Measurements from ENCODE around the gene BSCL2. TPM values are rescaled to one million over a fixed set of nuclear protein-coding genes. Genes with fewer than 3 reads are reported as not detected.

Gene BSCL2
- total and polyA plus RNA-seq, 2 of the 13 experiments (the other 11 are each of a cell fraction or from before 2014, with no cell fraction given): 19.5 to 21.1 TPM

DNA sequence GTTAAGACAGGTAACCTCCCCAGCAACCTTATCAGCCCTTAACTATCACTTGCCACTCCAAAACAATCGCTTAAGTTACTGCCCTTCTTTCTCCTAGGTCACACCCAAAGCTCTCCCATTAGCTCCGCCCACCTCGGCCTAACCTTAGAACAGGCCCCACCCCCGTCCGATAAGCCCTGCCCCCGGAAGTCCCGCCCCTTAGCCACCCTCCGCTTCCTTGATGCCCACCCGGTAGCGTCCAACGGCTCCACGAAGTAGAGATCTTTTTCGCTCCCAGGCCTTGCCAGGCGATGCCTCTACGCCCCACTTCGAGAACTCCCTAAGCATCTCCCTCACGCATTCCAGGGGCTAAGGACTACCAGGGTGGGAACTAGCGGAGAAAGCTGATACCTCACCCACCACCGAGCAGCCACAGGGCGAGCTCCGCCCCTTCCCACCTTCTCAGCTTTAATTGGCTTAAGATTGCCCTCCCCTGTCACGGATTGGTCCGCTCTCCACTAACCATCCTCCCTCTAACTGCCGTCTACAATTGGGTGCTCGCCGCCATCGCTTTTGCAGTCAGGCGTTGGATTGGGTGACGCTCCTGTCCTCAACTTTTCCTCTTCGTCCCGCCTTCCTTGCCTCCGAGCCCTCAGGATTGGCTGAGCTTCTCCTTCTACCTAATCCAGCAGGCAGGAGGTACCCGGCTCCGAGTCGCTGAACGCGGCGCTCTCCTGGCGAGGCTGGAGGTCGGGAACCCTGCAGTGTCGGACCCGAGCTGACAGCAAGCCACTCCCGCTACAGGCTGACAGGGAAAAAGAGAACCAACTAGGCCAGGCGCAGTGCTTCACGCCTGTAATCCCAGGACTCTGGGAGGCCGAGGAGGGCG lies 46.7 kb upstream of the BSCL2 start, which contains the start of gene ZBTB3 (continued):
- no peak for TF ChIP-seq PAX8 (CRISPR knock-in tag; IDR thresholded peaks at IDR 0.05; ENCODE audit: borderline replicate concordance)
- TF ChIP-seq SIN3A (IDR thresholded peaks at IDR 0.05; ENCODE audit: borderline replicate concordance, low read depth, low read length): peak; percentile 45; the same call in 1 of the 2 replicates
- no peak for TF ChIP-seq HHEX (CRISPR knock-in tag; IDR thresholded peaks at IDR 0.05)
- TF ChIP-seq, protein P1, sequence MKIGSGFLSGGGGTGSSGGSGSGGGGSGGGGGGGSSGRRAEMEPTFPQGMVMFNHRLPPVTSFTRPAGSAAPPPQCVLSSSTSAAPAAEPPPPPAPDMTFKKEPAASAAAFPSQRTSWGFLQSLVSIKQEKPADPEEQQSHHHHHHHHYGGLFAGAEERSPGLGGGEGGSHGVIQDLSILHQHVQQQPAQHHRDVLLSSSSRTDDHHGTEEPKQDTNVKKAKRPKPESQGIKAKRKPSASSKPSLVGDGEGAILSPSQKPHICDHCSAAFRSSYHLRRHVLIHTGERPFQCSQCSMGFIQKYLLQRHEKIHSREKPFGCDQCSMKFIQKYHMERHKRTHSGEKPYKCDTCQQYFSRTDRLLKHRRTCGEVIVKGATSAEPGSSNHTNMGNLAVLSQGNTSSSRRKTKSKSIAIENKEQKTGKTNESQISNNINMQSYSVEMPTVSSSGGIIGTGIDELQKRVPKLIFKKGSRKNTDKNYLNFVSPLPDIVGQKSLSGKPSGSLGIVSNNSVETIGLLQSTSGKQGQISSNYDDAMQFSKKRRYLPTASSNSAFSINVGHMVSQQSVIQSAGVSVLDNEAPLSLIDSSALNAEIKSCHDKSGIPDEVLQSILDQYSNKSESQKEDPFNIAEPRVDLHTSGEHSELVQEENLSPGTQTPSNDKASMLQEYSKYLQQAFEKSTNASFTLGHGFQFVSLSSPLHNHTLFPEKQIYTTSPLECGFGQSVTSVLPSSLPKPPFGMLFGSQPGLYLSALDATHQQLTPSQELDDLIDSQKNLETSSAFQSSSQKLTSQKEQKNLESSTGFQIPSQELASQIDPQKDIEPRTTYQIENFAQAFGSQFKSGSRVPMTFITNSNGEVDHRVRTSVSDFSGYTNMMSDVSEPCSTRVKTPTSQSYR (CRISPR knock-in tag; IDR thresholded peaks at IDR 0.05; ENCODE audit: borderline replicate concordance): no peak
- TF ChIP-seq TP53 (CRISPR knock-in tag; conservative IDR thresholded peaks at IDR 0.05): no peak
- TF ChIP-seq, protein P2, sequence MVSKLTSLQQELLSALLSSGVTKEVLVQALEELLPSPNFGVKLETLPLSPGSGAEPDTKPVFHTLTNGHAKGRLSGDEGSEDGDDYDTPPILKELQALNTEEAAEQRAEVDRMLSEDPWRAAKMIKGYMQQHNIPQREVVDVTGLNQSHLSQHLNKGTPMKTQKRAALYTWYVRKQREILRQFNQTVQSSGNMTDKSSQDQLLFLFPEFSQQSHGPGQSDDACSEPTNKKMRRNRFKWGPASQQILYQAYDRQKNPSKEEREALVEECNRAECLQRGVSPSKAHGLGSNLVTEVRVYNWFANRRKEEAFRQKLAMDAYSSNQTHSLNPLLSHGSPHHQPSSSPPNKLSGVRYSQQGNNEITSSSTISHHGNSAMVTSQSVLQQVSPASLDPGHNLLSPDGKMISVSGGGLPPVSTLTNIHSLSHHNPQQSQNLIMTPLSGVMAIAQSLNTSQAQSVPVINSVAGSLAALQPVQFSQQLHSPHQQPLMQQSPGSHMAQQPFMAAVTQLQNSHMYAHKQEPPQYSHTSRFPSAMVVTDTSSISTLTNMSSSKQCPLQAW (CRISPR knock-in tag; IDR thresholded peaks at IDR 0.05): peak; percentile 49
- TF ChIP-seq POLR2A (IDR thresholded peaks at IDR 0.05; ENCODE audit: insufficient read depth in 1 of 2, low read depth in 2 of 2, low read length in 2 of 2): peak; percentile 83 to 88
- TF ChIP-seq SPEN (CRISPR knock-in tag; IDR thresholded peaks at IDR 0.05; ENCODE audit: low read depth): peak; percentile 44; the same call in 1 of the 2 replicates
- peak; percentile 41; the same call in 1 of the 2 replicates for TF ChIP-seq HOXA3 (CRISPR knock-in tag; IDR thresholded peaks at IDR 0.05)
- peak; percentile 98 for TF ChIP-seq SP4 (CRISPR knock-in tag; IDR thresholded peaks at IDR 0.05)
- TF ChIP-seq, protein P3, sequence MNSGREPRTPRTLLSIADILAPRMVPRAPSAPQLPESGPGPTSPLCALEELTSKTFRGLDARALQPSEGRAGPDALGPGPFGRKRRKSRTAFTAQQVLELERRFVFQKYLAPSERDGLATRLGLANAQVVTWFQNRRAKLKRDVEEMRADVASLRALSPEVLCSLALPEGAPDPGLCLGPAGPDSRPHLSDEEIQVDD (CRISPR knock-in tag; IDR thresholded peaks at IDR 0.05; ENCODE audit: borderline replicate concordance): peak; percentile 48; the same call in 1 of the 2 replicates
- TF ChIP-seq FOXA1 (IDR thresholded peaks at IDR 0.05): no peak
- TF ChIP-seq FOXA1 (CRISPR knock-in tag; IDR thresholded peaks at IDR 0.05): no peak
- peak; percentile 74; the same call in 1 of the 2 replicates for TF ChIP-seq CHD4 (IDR thresholded peaks at IDR 0.05; ENCODE audit: borderline replicate concordance, low read length)
- peak; percentile 64 for TF ChIP-seq ZMYM4 (CRISPR knock-in tag; IDR thresholded peaks at IDR 0.05)
- TF ChIP-seq, protein P4, sequence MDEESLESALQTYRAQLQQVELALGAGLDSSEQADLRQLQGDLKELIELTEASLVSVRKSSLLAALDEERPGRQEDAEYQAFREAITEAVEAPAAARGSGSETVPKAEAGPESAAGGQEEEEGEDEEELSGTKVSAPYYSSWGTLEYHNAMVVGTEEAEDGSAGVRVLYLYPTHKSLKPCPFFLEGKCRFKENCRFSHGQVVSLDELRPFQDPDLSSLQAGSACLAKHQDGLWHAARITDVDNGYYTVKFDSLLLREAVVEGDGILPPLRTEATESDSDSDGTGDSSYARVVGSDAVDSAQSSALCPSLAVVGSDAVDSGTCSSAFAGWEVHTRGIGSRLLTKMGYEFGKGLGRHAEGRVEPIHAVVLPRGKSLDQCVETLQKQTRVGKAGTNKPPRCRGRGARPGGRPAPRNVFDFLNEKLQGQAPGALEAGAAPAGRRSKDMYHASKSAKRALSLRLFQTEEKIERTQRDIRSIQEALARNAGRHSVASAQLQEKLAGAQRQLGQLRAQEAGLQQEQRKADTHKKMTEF (CRISPR knock-in tag; IDR thresholded peaks at IDR 0.05): peak; percentile 13; the same call in 1 of the 2 replicates
- peak; percentile 96 for TF ChIP-seq SP2 (CRISPR knock-in tag; IDR thresholded peaks at IDR 0.05)
- peak; percentile 54; the same call in 1 of the 2 replicates for TF ChIP-seq PITX1 (CRISPR knock-in tag; IDR thresholded peaks at IDR 0.05)
- TF ChIP-seq GLI4 (CRISPR knock-in tag; IDR thresholded peaks at IDR 0.05; ENCODE audit: borderline replicate concordance): 0 out of 2 replicates have a peak, but pooled peaks have one; percentile 12
- no peak for TF ChIP-seq PLRG1 (conservative IDR thresholded peaks at IDR 0.05)
- peak; percentile 53; the same call in 1 of the 2 replicates for TF ChIP-seq MEF2D (CRISPR knock-in tag; IDR thresholded peaks at IDR 0.05)
- TF ChIP-seq, protein P5, sequence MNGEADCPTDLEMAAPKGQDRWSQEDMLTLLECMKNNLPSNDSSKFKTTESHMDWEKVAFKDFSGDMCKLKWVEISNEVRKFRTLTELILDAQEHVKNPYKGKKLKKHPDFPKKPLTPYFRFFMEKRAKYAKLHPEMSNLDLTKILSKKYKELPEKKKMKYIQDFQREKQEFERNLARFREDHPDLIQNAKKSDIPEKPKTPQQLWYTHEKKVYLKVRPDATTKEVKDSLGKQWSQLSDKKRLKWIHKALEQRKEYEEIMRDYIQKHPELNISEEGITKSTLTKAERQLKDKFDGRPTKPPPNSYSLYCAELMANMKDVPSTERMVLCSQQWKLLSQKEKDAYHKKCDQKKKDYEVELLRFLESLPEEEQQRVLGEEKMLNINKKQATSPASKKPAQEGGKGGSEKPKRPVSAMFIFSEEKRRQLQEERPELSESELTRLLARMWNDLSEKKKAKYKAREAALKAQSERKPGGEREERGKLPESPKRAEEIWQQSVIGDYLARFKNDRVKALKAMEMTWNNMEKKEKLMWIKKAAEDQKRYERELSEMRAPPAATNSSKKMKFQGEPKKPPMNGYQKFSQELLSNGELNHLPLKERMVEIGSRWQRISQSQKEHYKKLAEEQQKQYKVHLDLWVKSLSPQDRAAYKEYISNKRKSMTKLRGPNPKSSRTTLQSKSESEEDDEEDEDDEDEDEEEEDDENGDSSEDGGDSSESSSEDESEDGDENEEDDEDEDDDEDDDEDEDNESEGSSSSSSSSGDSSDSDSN (CRISPR knock-in tag; IDR thresholded peaks at IDR 0.05): peak; percentile 86

Measured in HepG2 (cell line).